ENCODE results near the gene FCER1G.
"Not testable (repeated sequence)": the region's sequence is repeated elsewhere in the genome, so short reads cannot be mapped to it uniquely, and the experiment has no call there.

Gene FCER1G

GRCh38 chr1:161235957-161236775 lies 21.1 kb downstream of the FCER1G start:
- no peak for DNase-seq (ENCODE audit: extremely low read depth, insufficient read length)
- no peak for TF ChIP-seq CTCF (IDR thresholded peaks at IDR 0.05; ENCODE audit: insufficient read depth, low read length, poor library complexity, severe bottlenecking)
- Histone ChIP-seq H3K36me3 (ENCODE audit: control insufficient read depth, insufficient read depth, low read length) (no peaks in the 10 kb centered on the region; the same call in 1 of the 2 replicates), H3K4me3 (replicated peaks; ENCODE audit: low read depth, low read length) (no peak overlapping the region), H3K27me3 (replicated peaks; ENCODE audit: control insufficient read depth, insufficient read depth, low read length) (no peaks in the 10 kb centered on the region)

DNA sequence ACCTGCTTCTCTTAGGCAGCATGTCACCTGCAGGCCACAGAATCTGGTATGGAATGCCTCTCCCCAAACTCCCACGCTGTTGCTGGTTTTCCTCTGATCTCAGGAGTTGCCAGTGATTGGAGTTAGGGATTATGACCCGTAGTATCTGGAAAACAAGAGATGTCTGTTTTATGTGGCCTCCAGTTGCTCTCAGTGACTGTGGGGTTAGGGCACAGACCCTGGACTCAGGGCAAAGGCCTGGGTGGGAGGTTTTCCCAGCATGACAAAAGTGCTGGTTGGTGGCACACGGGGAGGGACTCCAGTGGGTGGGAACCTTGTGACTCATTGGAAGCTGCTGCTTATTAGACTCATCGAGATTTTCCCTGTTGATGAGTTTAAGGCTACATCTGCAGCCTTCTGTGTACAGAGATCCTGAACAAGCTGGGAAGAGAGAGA lies 23.0 kb downstream of the FCER1G start, which contains the start of gene NR1I3:
TSS of gene NR1I3 (minus strand) at position 165 of the 435 bp plus-strand sequence. CDS start 1,638 bp downstream, outside the sequence.
- no peaks in the 10 kb centered on the region for H3K27me3 ChIP-seq (replicated peaks; ENCODE audit: control insufficient read depth, insufficient read depth, low read length)
- no peak within 1 kb of the TSS for H3K4me3 ChIP-seq (replicated peaks; ENCODE audit: low read depth, low read length)
- no peaks in the 10 kb centered on the region for H3K36me3 ChIP-seq (ENCODE audit: control insufficient read depth, insufficient read depth, low read length)
- no peak for TF ChIP-seq CTCF (IDR thresholded peaks at IDR 0.05; ENCODE audit: insufficient read depth, low read length, poor library complexity, severe bottlenecking)
- DNase-seq (ENCODE audit: extremely low read depth, insufficient read length): no peak

DNA sequence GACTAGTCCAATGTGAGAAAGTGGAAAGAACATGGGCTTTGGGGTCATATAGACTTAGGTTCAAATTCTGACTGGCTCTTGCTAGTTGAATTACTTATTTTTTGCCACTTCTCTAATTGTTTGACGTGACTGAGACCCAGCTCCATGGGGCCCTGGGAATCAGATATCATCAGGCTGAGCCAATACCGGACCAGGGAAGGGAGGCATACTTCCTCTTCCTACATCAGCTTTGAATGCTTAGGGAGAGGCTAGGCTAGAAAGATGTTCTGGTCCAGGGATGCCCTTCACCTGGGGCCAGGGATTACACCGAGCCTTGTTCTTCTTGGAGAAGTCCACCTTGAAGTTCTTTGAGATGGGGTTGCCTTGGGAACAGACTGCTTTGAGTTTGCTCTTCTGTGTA lies 26.6 kb downstream of the FCER1G start:
- H3K4me3 ChIP-seq (replicated peaks; ENCODE audit: low read depth, low read length): no peak overlapping the region
- TF ChIP-seq CTCF (IDR thresholded peaks at IDR 0.05; ENCODE audit: insufficient read depth, low read length, poor library complexity, severe bottlenecking): no peak
- H3K27me3 ChIP-seq (replicated peaks; ENCODE audit: control insufficient read depth, insufficient read depth, low read length): no peaks in the 10 kb centered on the region
- H3K36me3 ChIP-seq (ENCODE audit: control insufficient read depth, insufficient read depth, low read length): no peaks in the 10 kb centered on the region
- no peak for DNase-seq (ENCODE audit: extremely low read depth, insufficient read length)

- no peak overlapping the region for H3K4me3 ChIP-seq (replicated peaks; ENCODE audit: low read depth, low read length)
- H3K27me3 ChIP-seq (replicated peaks; ENCODE audit: control insufficient read depth, insufficient read depth, low read length): no peaks in the 10 kb centered on the region
- DNase-seq (ENCODE audit: extremely low read depth, insufficient read length): no peak
- no peak for TF ChIP-seq CTCF (IDR thresholded peaks at IDR 0.05; ENCODE audit: insufficient read depth, low read length, poor library complexity, severe bottlenecking)
- H3K36me3 ChIP-seq (ENCODE audit: control insufficient read depth, insufficient read depth, low read length): no peaks in the 10 kb centered on the region
These were observed 27.2 kb downstream of the FCER1G start for GRCh38 chr1:161242313-161242712.

DNA sequence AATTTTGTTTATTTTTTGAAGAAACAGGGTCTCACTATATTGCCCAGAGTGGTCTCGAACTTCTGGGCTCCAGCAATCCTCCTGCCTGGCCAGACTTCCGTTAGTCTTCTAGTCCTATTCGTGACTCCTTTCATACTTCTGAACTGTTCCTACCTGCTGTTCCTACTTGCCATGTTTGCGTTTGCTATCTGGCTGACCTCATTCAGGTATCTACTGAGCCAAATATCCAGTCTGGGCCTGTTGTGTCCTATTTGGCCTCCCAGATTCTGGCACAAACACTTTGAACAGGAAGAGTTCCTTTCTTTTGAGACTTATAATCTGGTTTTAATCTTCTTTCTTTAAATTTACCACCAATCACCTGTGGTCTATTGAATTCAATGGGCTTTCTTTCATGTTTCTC lies 29.8 kb downstream of the FCER1G start:
- TF ChIP-seq CTCF (IDR thresholded peaks at IDR 0.05; ENCODE audit: insufficient read depth, low read length, poor library complexity, severe bottlenecking): no peak
- DNase-seq (ENCODE audit: extremely low read depth, insufficient read length): no peak
- no peaks in the 10 kb centered on the region for H3K27me3 ChIP-seq (replicated peaks; ENCODE audit: control insufficient read depth, insufficient read depth, low read length)
- no peaks in the 10 kb centered on the region for H3K36me3 ChIP-seq (ENCODE audit: control insufficient read depth, insufficient read depth, low read length)
- H3K4me3 ChIP-seq (replicated peaks; ENCODE audit: low read depth, low read length): no peak overlapping the region

GRCh38 chr1:161250100-161250499 lies 35.0 kb downstream of the FCER1G start:
- H3K4me3 ChIP-seq (replicated peaks; ENCODE audit: low read depth, low read length); H3K27me3 ChIP-seq (replicated peaks; ENCODE audit: control insufficient read depth, insufficient read depth, low read length); H3K36me3 ChIP-seq (ENCODE audit: control insufficient read depth, insufficient read depth, low read length); DNase-seq (ENCODE audit: extremely low read depth, insufficient read length): not testable (repeated sequence)

Data from GM06990 (cell line).